GM19035 (cell line): ENCODE data around the gene GRAMD4.

Experiments
- ATAC-seq: cut with Tn5 transposase; IDR thresholded peaks from one replicate; pipeline ENCODE4 v1.9.1; 2021; ENCODE audit not compliant: unreplicated experiment

The GRAMD4 gene

DNA sequence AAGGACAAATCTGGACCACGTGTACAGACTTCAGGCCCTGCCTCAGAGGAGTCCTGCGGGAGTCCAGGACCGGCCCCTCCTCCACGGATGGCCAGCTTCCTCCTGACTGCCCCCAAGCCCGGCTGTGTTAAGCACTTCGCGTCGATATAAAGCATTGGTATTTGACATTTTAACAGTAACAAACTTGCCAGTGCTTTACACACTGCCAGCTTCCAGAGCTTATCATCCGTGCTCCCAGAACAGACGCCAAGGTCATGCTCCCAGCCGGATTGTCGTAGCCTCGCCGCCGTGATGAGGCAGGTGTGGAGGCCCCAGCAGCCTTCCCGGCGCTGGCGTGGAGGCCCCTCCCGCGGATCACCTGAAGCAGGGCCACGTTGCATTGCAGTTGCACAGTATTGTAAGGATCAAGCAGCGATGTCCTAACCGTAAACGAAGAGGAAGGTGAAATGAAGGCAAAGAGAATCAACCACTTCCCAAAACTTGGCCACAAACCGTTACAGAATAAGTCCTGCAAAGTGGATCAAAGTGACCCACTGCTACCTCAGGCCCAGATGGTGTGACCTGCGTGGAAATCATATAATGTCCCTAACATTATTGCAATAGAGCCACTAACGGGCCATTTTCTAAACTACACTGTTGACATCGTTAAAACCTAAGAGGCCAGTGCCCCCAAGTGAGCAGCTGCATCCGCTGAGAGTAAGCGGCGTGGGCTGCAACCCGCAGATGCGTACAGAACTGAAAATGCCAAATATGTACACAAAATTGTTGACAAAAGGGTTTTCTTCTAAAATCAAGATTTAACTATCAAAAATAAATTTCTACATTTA, 66.2 kb downstream of the GRAMD4 start:
- no peak for ATAC-seq

GRCh38 chr22:46687048-46687444, 66.9 kb downstream of the GRAMD4 start:
- no peak for ATAC-seq

DNA sequence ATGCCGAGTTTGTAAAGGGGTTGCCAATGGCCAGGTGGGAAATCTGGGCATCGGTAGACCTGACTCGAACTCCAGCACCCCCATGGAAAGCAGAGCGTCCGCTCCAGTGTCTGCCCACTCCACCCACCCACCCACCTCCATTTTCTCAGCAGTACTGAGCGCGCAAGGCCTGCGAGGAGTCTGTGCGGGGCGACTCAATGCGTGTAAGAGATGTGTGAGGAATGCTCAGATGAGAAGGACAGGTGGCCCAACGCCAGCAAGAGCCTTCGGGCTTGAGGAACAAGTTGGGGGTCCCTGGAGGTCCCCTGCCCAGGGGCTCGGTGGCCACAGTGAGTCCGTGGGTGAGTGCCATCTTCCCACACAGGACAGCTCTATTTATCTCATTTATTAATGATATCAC, 67.3 kb downstream of the GRAMD4 start:
- no peak for ATAC-seq

GRCh38 chr22:46688949-46689348, 68.8 kb downstream of the GRAMD4 start:
- ATAC-seq: no peak

DNA sequence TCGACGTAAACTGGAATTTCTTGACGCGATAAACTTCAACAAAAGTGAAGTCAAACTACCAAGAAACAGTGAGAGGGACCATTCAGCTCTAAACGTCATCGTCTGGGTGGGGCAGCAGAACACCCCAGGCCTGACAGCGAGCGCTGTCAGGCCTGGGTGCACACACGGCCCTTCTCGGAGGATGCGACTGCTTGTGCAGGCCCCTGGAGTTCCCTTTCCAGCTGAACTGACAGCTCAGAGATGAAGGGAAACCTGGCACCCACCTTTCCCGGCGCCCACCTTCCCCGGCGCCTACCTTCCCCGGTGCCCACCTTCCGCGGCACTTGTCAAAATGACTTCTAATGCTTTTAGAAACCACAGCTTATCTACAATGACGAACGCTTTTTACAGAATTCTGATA, 70.0 kb downstream of the GRAMD4 start:
- ATAC-seq: no peak

- no peak for ATAC-seq
Measured at GRCh38 chr22:46691571-46691970, 71.4 kb downstream of the GRAMD4 start.

DNA sequence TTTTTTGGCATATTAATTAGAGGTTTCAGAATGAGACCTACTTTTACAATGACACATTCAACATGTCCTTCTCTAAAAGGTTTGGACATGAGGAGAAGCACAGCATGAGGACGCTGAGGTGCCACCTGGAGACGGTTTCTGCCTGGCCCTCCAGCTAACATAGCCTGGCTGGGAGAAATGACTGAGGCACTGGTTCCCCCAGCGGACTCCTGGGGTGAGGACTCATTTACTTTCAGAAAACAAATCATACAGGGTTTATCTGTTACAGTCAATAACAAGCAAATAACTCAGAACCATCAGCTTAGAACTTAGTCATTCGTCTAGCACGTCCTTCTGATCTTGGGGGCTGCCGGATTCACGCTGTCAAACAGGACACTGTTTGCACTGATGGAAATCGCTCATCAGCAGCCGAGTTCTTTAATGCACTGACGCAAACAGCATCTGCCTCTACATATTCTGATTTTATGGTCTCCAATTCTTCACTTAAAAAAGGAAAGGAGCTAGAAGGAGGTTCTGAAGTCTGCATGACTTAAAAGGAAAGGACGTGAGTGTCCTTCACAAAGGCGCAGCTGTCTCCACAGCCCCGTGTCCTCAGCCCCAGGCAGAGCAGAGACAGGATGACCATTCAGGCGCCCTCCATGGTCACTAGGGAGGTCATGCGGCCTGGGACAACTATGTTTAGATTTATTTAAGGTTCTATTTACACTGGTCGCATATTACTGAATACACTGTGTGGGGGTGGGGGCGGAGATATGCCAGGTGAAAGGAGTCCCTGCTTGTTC, 73.6 kb downstream of the GRAMD4 start:
- no peak for ATAC-seq

DNA sequence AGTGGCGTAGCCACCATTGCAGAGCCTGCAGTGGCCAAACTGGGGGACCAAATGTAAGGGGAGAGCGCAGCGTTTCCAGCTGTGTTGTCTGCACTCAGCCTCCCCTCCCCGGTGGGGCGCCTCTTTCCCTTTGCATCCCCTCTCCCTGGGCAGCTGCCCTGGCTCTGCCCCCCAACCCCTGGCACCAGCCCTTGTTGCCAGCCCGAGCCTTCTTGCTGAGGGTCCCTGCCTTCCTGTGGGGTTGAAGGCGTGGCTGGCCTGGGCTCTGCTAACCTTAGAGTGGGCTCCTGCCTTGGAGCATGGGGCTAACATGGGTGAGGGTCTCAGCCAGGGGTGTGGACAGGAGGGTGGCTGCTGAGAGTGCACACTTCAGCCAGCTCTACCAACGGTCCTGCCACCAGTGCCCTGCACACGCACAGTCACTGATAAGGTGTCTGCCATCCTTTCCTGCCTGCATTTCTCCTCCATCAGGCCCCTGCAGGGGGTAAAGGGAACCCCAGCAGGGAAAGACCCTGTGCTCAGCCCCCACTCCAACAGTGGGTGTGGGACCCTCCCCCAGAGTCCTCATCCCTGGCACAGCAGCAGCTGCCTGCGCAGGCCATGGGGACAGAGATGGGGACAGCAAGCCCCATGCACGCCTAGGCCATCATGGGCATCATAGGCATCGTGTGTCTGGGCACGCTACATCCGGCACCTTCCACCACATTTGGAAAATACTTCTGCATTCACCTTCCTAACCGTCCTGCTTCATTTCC, 74.4 kb downstream of the GRAMD4 start:
- no peak for ATAC-seq

GRCh38 chr22:46695346-46696228, 75.4 kb downstream of the GRAMD4 start:
- ATAC-seq: no peak

GRCh38 chr22:46696229-46696518, 76.0 kb downstream of the GRAMD4 start:
- no peak for ATAC-seq

- ATAC-seq: no peak
Measured at GRCh38 chr22:46696614-46697013, 76.4 kb downstream of the GRAMD4 start.

- ATAC-seq: no peak
Measured at GRCh38 chr22:46697811-46698515, 77.8 kb downstream of the GRAMD4 start.

GRCh38 chr22:46699091-46699490, 78.9 kb downstream of the GRAMD4 start:
- ATAC-seq: no peak

GRCh38 chr22:46701262-46701661, 81.1 kb downstream of the GRAMD4 start:
- ATAC-seq: no peak

DNA sequence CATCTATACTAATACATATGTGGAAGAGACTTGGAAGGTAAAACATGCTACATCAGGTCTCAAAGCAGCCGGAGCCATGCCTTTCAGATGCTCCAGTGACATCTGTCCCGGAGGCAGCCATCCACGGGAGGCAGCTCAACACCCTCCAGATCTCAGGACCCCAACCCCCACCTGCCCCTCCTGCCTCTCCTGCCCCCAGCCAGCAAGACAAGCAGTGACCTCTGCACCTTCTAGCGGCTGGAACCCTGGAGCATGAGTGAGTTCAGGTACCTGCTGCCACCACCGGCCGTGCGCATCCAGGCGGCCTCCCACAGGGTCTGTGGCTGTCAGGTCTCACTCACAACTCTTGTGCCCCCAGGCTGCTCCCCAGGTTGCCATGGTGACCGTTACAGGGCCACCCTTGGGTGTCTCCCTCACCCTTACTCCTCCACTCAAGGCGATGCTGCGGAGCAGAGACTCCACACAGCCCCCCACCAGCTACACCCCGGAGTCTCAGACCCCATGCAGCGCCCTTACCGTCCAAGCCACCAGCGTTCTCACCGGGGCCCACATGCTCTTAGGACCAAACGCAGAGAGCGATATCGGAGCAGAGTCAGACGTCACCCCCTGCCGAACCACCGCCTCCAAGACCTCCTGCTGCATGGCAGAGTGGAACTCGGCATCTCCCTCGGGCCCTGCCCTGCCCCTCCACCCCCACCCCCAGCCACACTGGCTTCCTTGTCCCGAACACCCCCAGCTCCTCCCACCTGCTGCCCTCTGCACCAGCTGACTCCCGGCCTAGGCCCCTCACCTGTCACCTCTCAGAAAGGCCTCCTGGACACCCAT, 83.2 kb downstream of the GRAMD4 start:
- ATAC-seq: no peak

GRCh38 chr22:46703996-46704370, 83.8 kb downstream of the GRAMD4 start:
- no peak for ATAC-seq

- ATAC-seq: no peak
Measured at GRCh38 chr22:46706060-46706459, 85.9 kb downstream of the GRAMD4 start.

- no peak for ATAC-seq
Measured at GRCh38 chr22:46707305-46707704, 87.1 kb downstream of the GRAMD4 start.

DNA sequence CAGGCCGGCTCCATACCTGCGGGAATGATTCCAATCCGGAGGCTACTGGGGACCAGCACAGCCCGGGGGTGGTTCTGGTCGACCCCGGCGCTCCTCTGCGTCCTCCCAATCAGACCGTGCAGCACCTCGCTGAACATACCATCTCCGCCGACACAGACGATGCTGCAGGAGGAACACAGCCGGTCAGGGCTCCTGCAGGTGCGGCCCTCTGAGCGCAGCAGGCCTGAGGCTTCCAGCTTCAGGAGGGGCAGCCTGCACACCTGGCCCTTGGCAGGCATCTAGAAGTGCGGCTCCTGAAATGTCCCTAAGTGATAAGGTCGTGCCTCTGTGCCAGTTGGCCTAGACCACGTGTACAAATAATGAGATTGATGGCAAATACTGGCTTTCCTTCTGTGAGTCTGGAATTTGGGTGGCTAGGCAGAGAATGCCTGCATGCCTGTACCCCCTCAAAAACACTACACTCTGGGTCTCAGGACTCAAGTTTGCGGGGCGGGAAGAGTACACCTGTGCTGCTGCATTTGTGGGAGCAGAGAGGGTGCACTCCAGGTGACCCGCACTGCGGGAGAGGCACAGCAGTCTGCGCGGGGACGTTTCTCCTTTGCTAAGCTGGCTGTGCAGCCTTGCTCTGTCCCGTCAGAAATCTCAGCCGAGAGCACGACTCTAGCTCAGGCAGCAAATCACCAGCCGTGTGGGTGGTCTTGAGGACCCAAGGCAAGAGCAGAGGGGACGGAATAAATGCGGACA, 87.8 kb downstream of the GRAMD4 start:
- ATAC-seq: no peak
